ENCODE results near the gene TRPM3.

TRPM3 gene

DNA sequence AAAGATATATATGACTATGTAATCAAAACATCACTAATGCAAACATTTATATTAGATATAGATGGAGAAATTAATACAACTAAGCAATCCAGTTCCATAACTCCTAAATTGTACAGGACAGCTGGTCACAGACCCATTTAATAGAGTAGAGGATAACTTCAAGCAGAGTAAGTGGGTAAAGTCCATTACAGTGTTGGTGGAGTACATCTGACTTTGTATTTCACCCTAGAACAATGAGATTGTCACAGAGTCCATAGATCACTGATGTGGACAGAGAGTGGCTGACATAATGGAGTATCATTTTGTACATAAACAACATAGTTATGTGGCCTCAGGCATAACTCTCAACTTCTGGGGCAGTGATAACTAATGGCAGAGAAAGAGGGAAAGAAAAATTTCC, 439.1 kb downstream of the TRPM3 start:
- Mint-ChIP-seq H3K4me3 (no peak overlapping the region), H3K36me3 (ENCODE audit: low read depth) (no peaks in the 10 kb centered on the region), H3K9me3 (no peaks in the 10 kb centered on the region), H3K27me3 (ENCODE audit: low read depth) (no peaks in the 10 kb centered on the region), H3K4me1 (peaks cover 2% of the 10 kb centered on the region), H3K27ac (no peak overlapping the region)
- TF ChIP-seq, protein P1, sequence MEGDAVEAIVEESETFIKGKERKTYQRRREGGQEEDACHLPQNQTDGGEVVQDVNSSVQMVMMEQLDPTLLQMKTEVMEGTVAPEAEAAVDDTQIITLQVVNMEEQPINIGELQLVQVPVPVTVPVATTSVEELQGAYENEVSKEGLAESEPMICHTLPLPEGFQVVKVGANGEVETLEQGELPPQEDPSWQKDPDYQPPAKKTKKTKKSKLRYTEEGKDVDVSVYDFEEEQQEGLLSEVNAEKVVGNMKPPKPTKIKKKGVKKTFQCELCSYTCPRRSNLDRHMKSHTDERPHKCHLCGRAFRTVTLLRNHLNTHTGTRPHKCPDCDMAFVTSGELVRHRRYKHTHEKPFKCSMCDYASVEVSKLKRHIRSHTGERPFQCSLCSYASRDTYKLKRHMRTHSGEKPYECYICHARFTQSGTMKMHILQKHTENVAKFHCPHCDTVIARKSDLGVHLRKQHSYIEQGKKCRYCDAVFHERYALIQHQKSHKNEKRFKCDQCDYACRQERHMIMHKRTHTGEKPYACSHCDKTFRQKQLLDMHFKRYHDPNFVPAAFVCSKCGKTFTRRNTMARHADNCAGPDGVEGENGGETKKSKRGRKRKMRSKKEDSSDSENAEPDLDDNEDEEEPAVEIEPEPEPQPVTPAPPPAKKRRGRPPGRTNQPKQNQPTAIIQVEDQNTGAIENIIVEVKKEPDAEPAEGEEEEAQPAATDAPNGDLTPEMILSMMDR (IDR thresholded peaks at IDR 0.05; ENCODE audit: unreplicated experiment in 3 of 3): no peak

DNA sequence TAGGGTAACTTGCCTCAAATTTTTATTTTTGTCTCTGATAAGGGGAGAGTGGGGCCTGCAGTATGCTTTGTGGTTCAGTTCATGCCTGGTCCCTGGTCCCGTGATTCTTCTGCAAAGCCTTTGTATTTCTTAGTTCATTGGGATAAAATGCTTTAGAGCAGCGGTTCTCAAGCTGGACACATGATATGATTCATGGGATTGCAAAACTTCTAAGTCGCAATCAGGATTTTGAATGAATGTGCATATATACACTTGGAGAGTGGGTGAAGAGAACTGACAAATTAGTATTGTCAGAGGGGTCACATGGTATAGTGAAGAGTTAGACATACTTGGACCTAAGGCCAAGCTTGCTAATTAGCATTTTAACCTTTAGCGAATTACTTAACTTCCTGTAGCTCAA, 441.6 kb downstream of the TRPM3 start:
- H3K27ac Mint-ChIP-seq: no peak overlapping the region
- peaks cover 13% of the 10 kb centered on the region for H3K4me1 Mint-ChIP-seq
- no peaks in the 10 kb centered on the region for H3K9me3 Mint-ChIP-seq
- TF ChIP-seq, protein P1 (IDR thresholded peaks at IDR 0.05; ENCODE audit: unreplicated experiment in 3 of 3): no peak
- H3K4me3 Mint-ChIP-seq: no peak overlapping the region
- H3K27me3 Mint-ChIP-seq (ENCODE audit: low read depth): no peaks in the 10 kb centered on the region
- no peaks in the 10 kb centered on the region for H3K36me3 Mint-ChIP-seq (ENCODE audit: low read depth)

DNA sequence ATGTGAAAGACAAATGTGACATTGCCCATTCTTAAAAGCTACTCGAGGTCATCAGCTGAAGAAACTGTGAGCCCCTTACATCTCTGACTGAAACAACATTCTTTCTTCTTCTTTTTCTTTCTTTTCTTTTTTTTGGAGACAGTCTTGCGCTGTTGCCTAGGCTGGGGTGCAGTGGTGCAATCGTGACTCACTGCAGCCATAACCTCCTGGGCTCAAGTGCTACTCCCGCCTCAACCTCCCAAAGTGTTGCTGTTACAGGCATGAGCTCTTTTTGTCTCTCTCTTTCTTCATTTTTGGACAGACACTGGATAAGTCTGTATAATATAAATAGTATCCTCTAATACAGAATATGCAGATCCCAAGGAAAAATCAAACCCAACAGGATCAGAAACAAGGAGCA, 443.3 kb downstream of the TRPM3 start:
- TF ChIP-seq, protein P1 (IDR thresholded peaks at IDR 0.05; ENCODE audit: unreplicated experiment in 3 of 3): no peak
- H3K9me3 Mint-ChIP-seq: no peaks in the 10 kb centered on the region
- peaks cover 13% of the 10 kb centered on the region for H3K4me1 Mint-ChIP-seq

DNA sequence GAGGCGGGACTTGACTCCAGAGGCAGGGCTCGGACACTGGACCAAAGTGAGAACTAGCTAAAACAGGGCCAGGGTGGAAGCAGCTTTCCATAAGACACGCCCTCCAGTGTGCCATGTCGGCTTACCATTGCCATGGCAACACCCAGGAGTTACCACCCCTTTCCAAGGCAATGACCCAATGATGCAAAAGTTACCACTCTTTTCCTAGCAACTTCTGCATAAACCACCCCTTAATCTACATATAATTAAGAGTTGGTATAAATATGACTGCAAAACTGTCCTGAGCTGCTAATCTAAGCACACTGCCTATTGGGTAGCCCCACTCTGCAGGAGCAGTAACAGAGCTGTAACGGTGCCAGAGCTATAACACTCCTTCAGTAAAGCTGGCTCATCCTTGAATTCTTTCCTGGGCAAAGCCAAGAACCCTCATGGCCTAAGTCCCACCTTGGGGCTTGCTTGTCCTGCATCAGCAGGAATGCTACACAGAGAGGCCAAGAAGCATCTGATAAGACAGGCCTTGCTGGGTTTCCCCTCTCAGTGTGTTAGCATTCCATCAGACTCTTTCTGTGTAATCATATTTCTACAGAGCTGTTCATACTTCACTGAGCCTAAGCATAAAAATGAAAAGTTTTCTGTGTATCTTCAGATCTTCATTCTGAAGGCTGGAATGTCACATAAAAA, 444.2 kb downstream of the TRPM3 start:
- Mint-ChIP-seq H3K9me3 (no peaks in the 10 kb centered on the region), H3K36me3 (ENCODE audit: low read depth) (no peaks in the 10 kb centered on the region)

More for the DNA sequence above, 443.3 kb downstream of the TRPM3 start:
- Mint-ChIP-seq H3K27me3 (ENCODE audit: low read depth) (no peaks in the 10 kb centered on the region), H3K4me3 (no peak overlapping the region), H3K36me3 (ENCODE audit: low read depth) (no peaks in the 10 kb centered on the region), H3K27ac (no peak overlapping the region)

DNA sequence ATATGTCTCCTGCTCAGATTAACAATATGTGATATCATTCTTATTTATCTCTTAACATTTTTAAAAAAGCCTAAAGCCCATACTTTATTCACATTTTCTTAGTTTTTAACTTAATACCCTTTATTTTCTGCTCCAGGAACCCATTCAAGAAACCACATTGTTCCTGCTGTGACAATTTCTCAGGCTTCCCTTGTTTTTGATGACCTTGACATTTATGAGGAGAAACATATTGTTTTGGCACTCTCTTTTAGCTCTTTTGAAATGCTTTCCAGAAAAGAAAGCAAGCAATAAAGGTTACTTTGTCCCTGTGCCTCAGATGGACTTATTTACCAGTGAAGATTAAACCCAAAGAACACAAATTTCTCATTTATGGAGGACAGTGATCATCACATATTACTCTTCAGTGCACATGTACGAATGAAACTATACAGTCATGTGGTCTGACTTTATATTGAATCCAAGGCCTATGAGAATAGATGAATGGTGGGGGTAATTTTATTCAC, 445.5 kb downstream of the TRPM3 start:
- Mint-ChIP-seq H3K4me3 (no peak overlapping the region), H3K27ac (peak overlapping the region in 2 of 3 experiments; percentile 5 to 16), H3K4me1 (peaks cover 13% of the 10 kb centered on the region), H3K27me3 (ENCODE audit: low read depth) (no peaks in the 10 kb centered on the region), H3K9me3 (no peaks in the 10 kb centered on the region), H3K36me3 (ENCODE audit: low read depth) (no peaks in the 10 kb centered on the region)
- TF ChIP-seq, protein P1 (IDR thresholded peaks at IDR 0.05; ENCODE audit: unreplicated experiment in 3 of 3): no peak

More for the DNA sequence above, 444.2 kb downstream of the TRPM3 start:
- H3K4me1 Mint-ChIP-seq: peaks cover 13% of the 10 kb centered on the region
- no peaks in the 10 kb centered on the region for H3K27me3 Mint-ChIP-seq (ENCODE audit: low read depth)
- TF ChIP-seq, protein P1 (IDR thresholded peaks at IDR 0.05; ENCODE audit: unreplicated experiment in 3 of 3): no peak
- H3K27ac Mint-ChIP-seq: no peak overlapping the region
- no peak overlapping the region for H3K4me3 Mint-ChIP-seq

DNA sequence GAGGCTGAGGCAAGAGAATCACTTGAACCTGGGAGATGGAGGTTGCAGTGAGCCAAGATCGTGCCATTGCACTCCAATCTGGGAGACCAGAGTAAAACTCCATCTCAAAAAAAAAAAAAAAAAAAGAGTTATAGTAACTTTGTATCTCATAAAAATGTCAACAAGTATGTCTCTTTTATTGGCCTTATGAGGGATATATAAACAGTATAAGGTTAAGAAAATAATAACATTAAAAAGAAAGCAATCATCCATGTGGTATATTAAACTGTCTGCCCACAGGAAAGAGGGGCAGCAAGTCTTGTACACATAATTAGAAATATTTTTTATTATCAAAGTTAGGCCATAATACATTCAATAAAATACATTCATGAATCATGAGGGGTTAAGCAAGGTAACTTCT, 447.6 kb downstream of the TRPM3 start:
- Mint-ChIP-seq H3K36me3 (ENCODE audit: low read depth) (no peaks in the 10 kb centered on the region), H3K27me3 (ENCODE audit: low read depth) (no peaks in the 10 kb centered on the region), H3K27ac (no peak overlapping the region), H3K4me3 (no peak overlapping the region), H3K4me1 (peaks cover 13% of the 10 kb centered on the region), H3K9me3 (no peaks in the 10 kb centered on the region)
- TF ChIP-seq, protein P1 (IDR thresholded peaks at IDR 0.05; ENCODE audit: unreplicated experiment in 3 of 3): no peak

All from nephron (organoid).